ENCODE data around the gene USP9X. TPM values are rescaled to one million over a fixed set of nuclear protein-coding genes. Genes with fewer than 3 reads are reported as not detected.
"Not testable (repeated sequence)": the region's sequence is repeated elsewhere in the genome, so short reads cannot be mapped to it uniquely, and the experiment has no call there.

The USP9X gene
- total and polyA plus RNA-seq, 8 donors = 55.6 to 86.0 (median 62.7) TPM

GRCh38 chrX:41177297-41177696, 92.1 kb downstream of the USP9X start:
- TF ChIP-seq, protein P1, sequence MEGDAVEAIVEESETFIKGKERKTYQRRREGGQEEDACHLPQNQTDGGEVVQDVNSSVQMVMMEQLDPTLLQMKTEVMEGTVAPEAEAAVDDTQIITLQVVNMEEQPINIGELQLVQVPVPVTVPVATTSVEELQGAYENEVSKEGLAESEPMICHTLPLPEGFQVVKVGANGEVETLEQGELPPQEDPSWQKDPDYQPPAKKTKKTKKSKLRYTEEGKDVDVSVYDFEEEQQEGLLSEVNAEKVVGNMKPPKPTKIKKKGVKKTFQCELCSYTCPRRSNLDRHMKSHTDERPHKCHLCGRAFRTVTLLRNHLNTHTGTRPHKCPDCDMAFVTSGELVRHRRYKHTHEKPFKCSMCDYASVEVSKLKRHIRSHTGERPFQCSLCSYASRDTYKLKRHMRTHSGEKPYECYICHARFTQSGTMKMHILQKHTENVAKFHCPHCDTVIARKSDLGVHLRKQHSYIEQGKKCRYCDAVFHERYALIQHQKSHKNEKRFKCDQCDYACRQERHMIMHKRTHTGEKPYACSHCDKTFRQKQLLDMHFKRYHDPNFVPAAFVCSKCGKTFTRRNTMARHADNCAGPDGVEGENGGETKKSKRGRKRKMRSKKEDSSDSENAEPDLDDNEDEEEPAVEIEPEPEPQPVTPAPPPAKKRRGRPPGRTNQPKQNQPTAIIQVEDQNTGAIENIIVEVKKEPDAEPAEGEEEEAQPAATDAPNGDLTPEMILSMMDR (IDR thresholded peaks at IDR 0.05) = no peak
- Histone ChIP-seq H3K27ac (no peak overlapping the region), H3K9me3 (no peaks in the 10 kb centered on the region), H3K27me3 (no peaks in the 10 kb centered on the region), H3K4me1 (peaks cover 0 to 8% of the 10 kb centered on the region in 2 donors), H3K36me3 (peaks cover 0 to 29% of the 10 kb centered on the region in 2 donors), H3K4me3 (no peak overlapping the region)
- ATAC-seq = no peak
- DNase-seq = no peak
- intact Hi-C loops (cut with DNase I) = no loop called here

DNA sequence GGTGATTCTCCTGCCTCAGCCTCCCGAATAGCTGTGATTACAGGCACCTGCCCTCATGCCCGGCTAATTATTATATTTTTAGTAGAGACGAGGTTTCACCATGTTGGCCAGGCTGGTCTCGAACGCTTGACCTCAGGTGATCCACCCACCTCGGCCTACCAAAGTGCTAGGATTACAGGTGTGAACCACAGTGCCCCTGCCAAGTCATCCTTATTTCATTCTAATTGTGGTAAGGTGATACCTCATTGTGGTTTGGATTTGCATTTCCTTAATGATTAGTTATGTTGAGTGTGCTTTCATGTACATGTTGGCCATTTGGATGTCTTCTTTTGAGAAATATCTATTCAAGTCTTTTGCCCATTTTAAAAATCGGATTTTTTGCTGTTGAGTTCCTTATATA, 93.0 kb downstream of the USP9X start:
- intact Hi-C loops (cut with DNase I) = no loop called here
- H3K9me3 ChIP-seq = no peaks in the 10 kb centered on the region
- no peak overlapping the region for H3K27ac ChIP-seq
- no peaks in the 10 kb centered on the region for H3K27me3 ChIP-seq
- DNase-seq = no peak
- H3K4me3 ChIP-seq = no peak overlapping the region
- H3K4me1 ChIP-seq = peaks cover 0 to 8% of the 10 kb centered on the region in 2 donors
- H3K36me3 ChIP-seq = peaks cover 0 to 21% of the 10 kb centered on the region in 2 donors
- no peak for ATAC-seq
- TF ChIP-seq, protein P1 (IDR thresholded peaks at IDR 0.05) = no peak

- TF ChIP-seq, protein P1 (IDR thresholded peaks at IDR 0.05) = peak; percentile 41 to 80
- Histone ChIP-seq H3K4me3 (no peak overlapping the region), H3K27ac (no peak overlapping the region), H3K36me3 (peaks cover 6 to 16% of the 10 kb centered on the region in 2 donors), H3K27me3 (no peaks in the 10 kb centered on the region), H3K9me3 (no peaks in the 10 kb centered on the region), H3K4me1 (peaks cover 0 to 8% of the 10 kb centered on the region in 2 donors)
- ATAC-seq (peak; percentile 89), DNase-seq (peak in 3 of 4 donors; percentile 42 to 49 (median 43))
- intact Hi-C loops (cut with DNase I) = no loop called here
Observed at GRCh38 chrX:41180194-41180908, 95.1 kb downstream of the USP9X start.

- Histone ChIP-seq H3K27me3 (no peaks in the 10 kb centered on the region), H3K9me3 (no peaks in the 10 kb centered on the region), H3K36me3 (peaks cover 6 to 37% of the 10 kb centered on the region in 2 donors), H3K4me3 (no peak overlapping the region), H3K27ac (no peak overlapping the region), H3K4me1 (peaks cover 0 to 8% of the 10 kb centered on the region in 2 donors)
- intact Hi-C loops (cut with DNase I) = no loop called here
- TF ChIP-seq, protein P1 (IDR thresholded peaks at IDR 0.05) = no peak
- ATAC-seq = no peak
- no peak for DNase-seq
Observed at GRCh38 chrX:41184312-41184711, 99.1 kb downstream of the USP9X start.

DNA sequence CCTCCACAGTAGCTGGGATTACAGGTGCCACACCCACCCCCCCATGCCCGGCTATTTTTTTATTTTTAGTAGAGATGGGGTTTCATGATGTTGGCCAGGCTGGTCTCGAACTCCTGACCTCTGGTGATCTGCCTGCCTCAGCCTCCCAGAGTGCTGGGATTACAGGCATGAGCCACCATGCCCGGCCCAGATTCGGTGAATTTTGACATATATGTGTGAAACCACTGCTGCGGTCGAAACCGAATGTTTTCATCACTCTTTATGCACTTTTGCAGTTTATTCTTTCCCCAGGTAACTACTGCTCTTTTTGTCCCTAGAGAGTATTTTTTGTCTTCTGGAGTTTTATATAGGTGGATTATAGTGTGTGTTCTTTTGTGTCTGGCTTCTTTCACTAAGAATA, 101.7 kb downstream of the USP9X start:
- ATAC-seq; H3K4me3 ChIP-seq; H3K4me1 ChIP-seq; DNase-seq; H3K27me3 ChIP-seq; H3K9me3 ChIP-seq; H3K27ac ChIP-seq; intact Hi-C loops (cut with DNase I): not testable (repeated sequence)
- peaks cover 6 to 46% of the 10 kb centered on the region in 2 donors for H3K36me3 ChIP-seq
